PC-3 (cell line): ENCODE results near the gene MEGF6. TPM values are rescaled to one million over a fixed set of nuclear protein-coding genes. Genes with fewer than 3 reads are reported as not detected.
A peak's percentile ranks its signal among the peaks of the same experiment; 100 is the strongest.

Experiments used
- ATAC-seq: fragments of 200-7000 bp; cut with Tn5 transposase; 2 replicates; pipeline ENCODE4 v1.9.1; 2020; ENCODE audit warnings: mild to moderate bottlenecking, moderate library complexity
- BruUV-seq: library from RNA; stranded (reverse); fragments of 400-500 nt; replicated peaks from 2 replicates; lab custom pipeline; 2021; lab: Mats Ljungman, UMichigan
- CTCF ChIA-PET: fragments of 300-600 bp; sonication (Branson Sonifier 250); formaldehyde crosslinking; loops from one replicate; lab custom pipeline; 2022; ENCODE audit warnings: antibody characterized with exemption; lab: Charles Lee
- POLR2A ChIA-PET: fragments of 300-600 bp; sonication (Branson Sonifier 250); formaldehyde crosslinking; loops from one replicate; lab custom pipeline; 2022; ENCODE audit warnings: antibody characterized with exemption; ENCODE audit not compliant: unreplicated experiment; lab: Charles Lee
- DNase-seq: peaks from one replicate; pipeline ENCODE4 v3.0.0-alpha.2; 2015
- H2AFZ ChIP-seq: fragments of 300-600 bp; sonication (generic); 2 replicates; pipeline ENCODE4 v1.6.0; 2016; ENCODE audit warnings: antibody characterized with exemption, low read length
- H3F3A ChIP-seq: fragments of 300-600 bp; sonication (generic); one replicate; pipeline ENCODE4 v1.6.0; 2017; ENCODE audit warnings: antibody characterized with exemption, low read length, control low read depth, mild to moderate bottlenecking; ENCODE audit not compliant: unreplicated experiment
- H3K27ac ChIP-seq: fragments of 300-600 bp; sonication (generic); 2 replicates; pipeline ENCODE4 v1.5.1; 2016; ENCODE audit warnings: mild to moderate bottlenecking, low read length
- H3K27me3 ChIP-seq: fragments of 300-600 bp; sonication (generic); 2 replicates; pipeline ENCODE4 v1.6.1; 2016; ENCODE audit warnings: low read length, mixed read lengths
- H3K36me3 ChIP-seq: fragments of 300-600 bp; sonication (generic); 2 replicates; pipeline ENCODE4 v1.6.1; 2016; ENCODE audit warnings: low read depth, mixed run types, low read length, mixed read lengths
- H3K4me1 ChIP-seq: fragments of 300-600 bp; sonication (generic); 2 replicates; pipeline ENCODE4 v1.5.1; 2016; ENCODE audit warnings: low read length; ENCODE audit not compliant: insufficient read depth
- H3K4me2 ChIP-seq: fragments of 300-600 bp; sonication (generic); 2 replicates; pipeline ENCODE4 v1.6.0; 2016; ENCODE audit warnings: low read length
- H3K4me3 ChIP-seq: fragments of 300-600 bp; sonication (generic); 2 replicates; pipeline ENCODE4 v1.5.1; 2016; ENCODE audit warnings: mild to moderate bottlenecking, low read length, mixed read lengths
- H3K79me2 ChIP-seq: fragments of 300-600 bp; sonication (generic); 2 replicates; pipeline ENCODE4 v1.6.1; 2017; ENCODE audit warnings: low read length, mixed read lengths
- H3K9ac ChIP-seq: fragments of 300-600 bp; sonication (generic); 2 replicates; pipeline ENCODE4 v1.6.0; 2016; ENCODE audit warnings: mild to moderate bottlenecking, low read length
- H3K9me2 ChIP-seq: fragments of 300-600 bp; sonication (generic); replicated peaks from 2 replicates; pipeline ENCODE4 v1.6.1; 2016; ENCODE audit warnings: mixed run types, low read length, mixed read lengths
- H3K9me3 ChIP-seq: fragments of 300-600 bp; sonication (generic); 2 replicates; pipeline ENCODE4 v1.6.1; 2016; ENCODE audit warnings: low read length, mixed read lengths
- H4K20me1 ChIP-seq: fragments of 300-600 bp; sonication (generic); 2 replicates; pipeline ENCODE4 v1.6.1; 2016; ENCODE audit warnings: low read length, mixed read lengths
- EZH2 ChIP-seq: fragments of 300-600 bp; sonication (generic); IDR thresholded peaks from one replicate; pipeline ENCODE4 v1.6.1; 2017; ENCODE audit warnings: antibody characterized with exemption, mild to moderate bottlenecking, low read length; ENCODE audit not compliant: unreplicated experiment
- EZH2phosphoT487 ChIP-seq: fragments of 300-600 bp; sonication (generic); IDR thresholded peaks from 2 replicates; pipeline ENCODE4 v1.6.1; 2018; ENCODE audit warnings: mild to moderate bottlenecking, antibody characterized with exemption, low read length, borderline replicate concordance
- intact Hi-C: fragments of 100-400 bp; cut with micrococcal nuclease; formaldehyde crosslinking; loops from 2 replicates; pipeline ENCODE4 v1.9.0; 2023
- total RNA-seq: library from RNA; depleted of rRNA; stranded (reverse); fragments of >200 nt; gene quantifications from 2 replicates; pipeline ENCODE4 v1.2.3, GENCODE V29; 2014
- TF ChIP-seq, protein P1 (sequence below): fragments of 300-600 bp; sonication (generic); conservative IDR thresholded peaks from 2 replicates; pipeline ENCODE4 v1.5.1; 2017; ENCODE audit warnings: antibody characterized with exemption, low read depth, mild to moderate bottlenecking, low read length

MEGF6 gene
- total RNA-seq, 1 experiment from 2014 or later = 32.5 TPM

GRCh38 chr1:3459051-3459908 is 152.0 kb downstream of the MEGF6 start:
- Histone ChIP-seq H3F3A (no peaks in the 10 kb centered on the region), H3K9me2 (no peaks in the 10 kb centered on the region), H3K4me3 (no peak overlapping the region), H3K4me2 (0 out of 2 replicates have a peak overlapping the region, but pooled peaks have one; percentile 22), H3K9ac (no peak overlapping the region), H3K27me3 (no peaks in the 10 kb centered on the region), H3K4me1 (peaks cover 26% of the 10 kb centered on the region), H3K9me3 (no peaks in the 10 kb centered on the region), H2AFZ (no peak overlapping the region), H3K27ac (peak overlapping the region; percentile 23; the same call in 1 of the 2 replicates), H4K20me1 (no peaks in the 10 kb centered on the region), H3K36me3 (no peaks in the 10 kb centered on the region), H3K79me2 (peaks cover 19% of the 10 kb centered on the region)
- ChIA-PET POLR2A (no interaction called here), CTCF (no interaction called here)
- no TSS peak for BruUV-seq
- intact Hi-C loops = no loop called here
- ATAC-seq (no peak), DNase-seq (no peak)
- TF ChIP-seq, protein P1, sequence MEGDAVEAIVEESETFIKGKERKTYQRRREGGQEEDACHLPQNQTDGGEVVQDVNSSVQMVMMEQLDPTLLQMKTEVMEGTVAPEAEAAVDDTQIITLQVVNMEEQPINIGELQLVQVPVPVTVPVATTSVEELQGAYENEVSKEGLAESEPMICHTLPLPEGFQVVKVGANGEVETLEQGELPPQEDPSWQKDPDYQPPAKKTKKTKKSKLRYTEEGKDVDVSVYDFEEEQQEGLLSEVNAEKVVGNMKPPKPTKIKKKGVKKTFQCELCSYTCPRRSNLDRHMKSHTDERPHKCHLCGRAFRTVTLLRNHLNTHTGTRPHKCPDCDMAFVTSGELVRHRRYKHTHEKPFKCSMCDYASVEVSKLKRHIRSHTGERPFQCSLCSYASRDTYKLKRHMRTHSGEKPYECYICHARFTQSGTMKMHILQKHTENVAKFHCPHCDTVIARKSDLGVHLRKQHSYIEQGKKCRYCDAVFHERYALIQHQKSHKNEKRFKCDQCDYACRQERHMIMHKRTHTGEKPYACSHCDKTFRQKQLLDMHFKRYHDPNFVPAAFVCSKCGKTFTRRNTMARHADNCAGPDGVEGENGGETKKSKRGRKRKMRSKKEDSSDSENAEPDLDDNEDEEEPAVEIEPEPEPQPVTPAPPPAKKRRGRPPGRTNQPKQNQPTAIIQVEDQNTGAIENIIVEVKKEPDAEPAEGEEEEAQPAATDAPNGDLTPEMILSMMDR = no peak

DNA sequence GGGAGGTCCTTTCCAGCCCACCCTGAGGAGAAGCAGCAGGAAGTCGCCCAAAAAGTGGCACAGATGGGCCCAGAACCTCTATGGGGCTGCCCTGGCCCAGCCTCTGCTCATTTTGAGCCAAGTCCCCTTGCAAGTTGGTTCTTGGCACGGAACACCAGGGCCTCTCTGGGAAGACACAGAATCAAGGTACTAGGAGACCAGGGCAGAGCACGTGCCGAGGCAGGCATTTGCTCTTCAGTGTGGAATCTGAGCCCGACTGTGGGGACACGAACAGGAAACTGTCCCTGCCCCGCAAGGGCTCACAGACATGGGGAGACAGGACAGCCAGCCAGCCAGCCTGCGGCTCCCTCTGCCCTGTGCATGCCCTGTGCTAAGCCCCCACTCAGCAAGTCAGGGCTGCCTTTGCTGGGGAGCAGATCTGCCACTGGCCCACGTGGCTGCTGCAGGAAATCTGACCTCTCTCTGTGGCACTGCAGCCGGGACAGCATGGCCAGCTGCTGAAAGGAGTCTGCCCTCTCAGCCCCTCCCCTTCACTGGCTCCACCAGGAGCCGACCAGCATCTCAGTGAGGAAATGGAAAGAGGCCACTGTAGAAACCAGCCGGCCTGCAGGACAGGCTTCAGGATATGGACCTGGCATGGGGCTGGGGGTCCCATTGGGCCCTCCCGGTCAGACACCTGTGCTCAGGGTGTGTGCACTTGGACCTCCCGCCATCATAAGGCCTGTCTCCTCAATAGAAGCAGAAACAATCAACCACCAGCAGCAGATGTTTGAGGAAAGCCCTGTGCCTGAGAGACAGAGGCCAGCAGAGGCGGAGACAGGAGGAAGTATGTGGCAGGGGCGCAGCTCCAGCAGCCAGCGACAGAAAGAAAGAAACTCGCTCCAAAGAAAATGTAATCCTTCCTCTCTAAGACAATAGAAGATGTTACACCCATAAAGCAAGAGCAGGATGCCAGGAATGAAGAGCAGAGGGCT is 153.1 kb downstream of the MEGF6 start:
- Histone ChIP-seq H2AFZ (no peak overlapping the region), H3K9me3 (no peaks in the 10 kb centered on the region), H3K79me2 (peaks cover 19% of the 10 kb centered on the region), H3F3A (no peaks in the 10 kb centered on the region), H3K4me2 (no peak overlapping the region), H3K9me2 (no peaks in the 10 kb centered on the region), H3K9ac (no peak overlapping the region), H3K27me3 (no peaks in the 10 kb centered on the region), H3K4me3 (no peak overlapping the region), H4K20me1 (no peaks in the 10 kb centered on the region), H3K27ac (no peak overlapping the region), H3K4me1 (peaks cover 36% of the 10 kb centered on the region), H3K36me3 (no peaks in the 10 kb centered on the region)
- intact Hi-C loops = no loop called here
- ChIA-PET POLR2A (no interaction called here), CTCF (no interaction called here)
- no peak for TF ChIP-seq EZH2
- TF ChIP-seq, protein P1 = no peak
- no peak for TF ChIP-seq EZH2phosphoT487
- no TSS peak for BruUV-seq
- ATAC-seq (no peak), DNase-seq (no peak)
